SK-N-SH (cell line): ENCODE measurements around the gene MRPS35. TPM values are rescaled to one million over a fixed set of nuclear protein-coding genes. Genes with fewer than 3 reads are reported as not detected.
A peak's percentile ranks its signal among the peaks of the same experiment; 100 is the strongest.

Experiments used
- CTCF ChIA-PET: fragments of 300-600, 350-600 bp; formaldehyde crosslinking; extraction: SDS; loops from one replicate; lab custom pipeline; 2021; lab: Yijun Ruan, JAX
- POLR2A ChIA-PET: fragments of 350-600 bp; sonication (Branson Sonifier 250); formaldehyde crosslinking; extraction: SDS; loops from one replicate; lab custom pipeline; 2020; ENCODE audit warnings: antibody characterized with exemption, inconsistent platforms; lab: Yijun Ruan, JAX
- DNase-seq: peaks from one replicate; pipeline ENCODE4 v3.0.0; 2012
- H2AFZ ChIP-seq: fragments of 200-600 bp; sonication (generic); 2 replicates; pipeline ENCODE4 v1.8.1; 2016; ENCODE audit warnings: antibody characterized with exemption, mild to moderate bottlenecking, low read depth
- H3F3A ChIP-seq: fragments of 200-600 bp; sonication (generic); replicated peaks from 2 replicates; pipeline ENCODE3; 2016; ENCODE audit warnings: antibody characterized with exemption, mild to moderate bottlenecking; ENCODE audit not compliant: insufficient read depth
- H3K27ac ChIP-seq, 2 experiments: fragments of 200-500 bp in 1 of 2; fragments of 200-600 bp in 1 of 2; sonication (Bioruptor generic) in 1 of 2; sonication (generic), shearing (Covaris generic) in 1 of 2; 2 replicates each; pipeline versions ENCODE4 v1.5.1 to v1.6.1; 2014 to 2016; ENCODE audit warnings: low read depth in 2 of 2, inconsistent platforms in 1 of 2, low read length in 1 of 2, mild to moderate bottlenecking in 1 of 2, mixed read lengths in 1 of 2
- H3K27me3 ChIP-seq: fragments of 200-600 bp; sonication (generic), shearing (Covaris generic); 2 replicates; pipeline ENCODE4 v1.6.1; 2016; ENCODE audit warnings: mixed run types; ENCODE audit not compliant: insufficient read depth
- H3K36me3 ChIP-seq, 2 experiments: fragments of 200-500 bp in 1 of 2; fragments of 200-600 bp in 1 of 2; sonication (Bioruptor generic) in 1 of 2; sonication (generic) in 1 of 2; replicated peaks in 1 of 2; 2 replicates each; pipeline versions ENCODE3 to v1.5.1; 2014 to 2016; ENCODE audit warnings: low read length in 1 of 2, mild to moderate bottlenecking in 1 of 2; ENCODE audit not compliant: insufficient read depth in 2 of 2, control insufficient read depth in 1 of 2
- H3K4me1 ChIP-seq, 2 experiments: fragments of 200-500 bp in 1 of 2; fragments of 200-600 bp in 1 of 2; sonication (Bioruptor generic) in 1 of 2; sonication (generic), shearing (Covaris generic) in 1 of 2; 2 replicates each; pipeline versions ENCODE4 v1.5.1 to v1.6.1; 2014 to 2016; ENCODE audit warnings: low read depth in 1 of 2, low read length in 1 of 2, mixed run types in 1 of 2; ENCODE audit not compliant: insufficient read depth in 2 of 2, control insufficient read depth in 1 of 2
- H3K4me2 ChIP-seq: fragments of 200-600 bp; sonication (generic), shearing (Covaris generic); 2 replicates; pipeline ENCODE4 v1.6.1; 2017; ENCODE audit warnings: mixed run types
- H3K4me3 ChIP-seq, 2 experiments: fragments of 200-500 bp in 1 of 2; fragments of 200-600 bp in 1 of 2; sonication (Bioruptor generic) in 1 of 2; sonication (generic), shearing (Covaris generic) in 1 of 2; 2 replicates each; pipeline versions ENCODE4 v1.5.1 to v1.8.1; 2014 to 2016; ENCODE audit warnings: low read depth in 2 of 2, inconsistent platforms in 1 of 2, low read length in 1 of 2, mild to moderate bottlenecking in 1 of 2, mixed read lengths in 1 of 2, moderate library complexity in 1 of 2
- H3K79me2 ChIP-seq: fragments of 200-600 bp; sonication (generic); 2 replicates; pipeline ENCODE4 v1.8.1; 2017; ENCODE audit warnings: mild to moderate bottlenecking; ENCODE audit not compliant: insufficient read depth
- H3K9ac ChIP-seq: fragments of 200-600 bp; sonication (generic); 2 replicates; pipeline ENCODE4 v1.6.1; 2017; ENCODE audit warnings: mixed run types
- H3K9me2 ChIP-seq: fragments of 200-600 bp; sonication (generic); 2 replicates; pipeline ENCODE4 v1.6.1; 2017; ENCODE audit warnings: mixed run types
- H3K9me3 ChIP-seq: fragments of 200-600 bp; sonication (generic); 2 replicates; pipeline ENCODE4 v1.6.1; 2017; ENCODE audit warnings: mixed run types, mild to moderate bottlenecking, moderate library complexity
- H4K20me1 ChIP-seq: fragments of 200-600 bp; sonication (generic); 2 replicates; pipeline ENCODE4 v1.6.1; 2017; ENCODE audit warnings: mild to moderate bottlenecking, mixed run types; ENCODE audit not compliant: insufficient read depth
- CHD2 ChIP-seq: fragments of 150-350 bp; IDR thresholded peaks from 2 replicates; pipeline ENCODE4 v1.6.1; 2018; ENCODE audit warnings: low read length; ENCODE audit not compliant: partially characterized antibody
- CTCF ChIP-seq: fragments of 200-600 bp; sonication (generic); IDR thresholded peaks from 2 replicates; pipeline ENCODE4 v1.6.1; 2017; ENCODE audit warnings: antibody characterized with exemption, mild to moderate bottlenecking, moderate library complexity
- FOSL2 ChIP-seq: IDR thresholded peaks from 2 replicates; pipeline ENCODE4 v1.4.0; 2012; ENCODE audit warnings: low read depth, mild to moderate bottlenecking, moderate library complexity, borderline replicate concordance
- GABPA ChIP-seq: IDR thresholded peaks from 2 replicates; pipeline ENCODE4 v1.4.0; 2012; ENCODE audit warnings: low read depth, mild to moderate bottlenecking
- GATA2 ChIP-seq: sonication (generic); formaldehyde crosslinking; IDR thresholded peaks from 2 replicates; pipeline ENCODE4 v1.5.0; 2020; ENCODE audit warnings: mild to moderate bottlenecking, missing genetic modification reagents
- MAX ChIP-seq: IDR thresholded peaks from 2 replicates; pipeline ENCODE4 v1.4.0; 2012; ENCODE audit warnings: low read depth
- MXI1 ChIP-seq: IDR thresholded peaks from 2 replicates; pipeline ENCODE4 v1.6.1; 2012; ENCODE audit warnings: mild to moderate bottlenecking, low read depth, low read length, improper control_type of control experiment
- NFIC ChIP-seq: IDR thresholded peaks from 2 replicates; pipeline ENCODE4 v1.4.0; 2012; ENCODE audit warnings: borderline replicate concordance
- NRF1 ChIP-seq: IDR thresholded peaks from 2 replicates; pipeline ENCODE4 v1.6.1; 2012; ENCODE audit warnings: low read depth, mild to moderate bottlenecking, low read length
- POLR2AphosphoS5 ChIP-seq: IDR thresholded peaks from 2 replicates; pipeline ENCODE4 v1.6.1; 2012; ENCODE audit warnings: low read depth, low read length
- RCOR1 ChIP-seq: fragments of 150-350 bp; IDR thresholded peaks from 2 replicates; pipeline ENCODE4 v1.6.1; 2017; ENCODE audit warnings: antibody characterized with exemption, low read length
- RXRA ChIP-seq: IDR thresholded peaks from 2 replicates; pipeline ENCODE4 v1.4.0; 2012; ENCODE audit warnings: low read depth, mild to moderate bottlenecking, borderline replicate concordance
- SIN3A ChIP-seq: IDR thresholded peaks from 2 replicates; pipeline ENCODE4 v1.6.1; 2012; ENCODE audit warnings: low read depth, mild to moderate bottlenecking, low read length, moderate library complexity, borderline replicate concordance
- SMC3 ChIP-seq: IDR thresholded peaks from 2 replicates; pipeline ENCODE4 v1.6.1; 2012; ENCODE audit warnings: low read depth, low read length, improper control_type of control experiment
- TAF1 ChIP-seq: IDR thresholded peaks from 2 replicates; pipeline ENCODE4 v1.6.1; 2012; ENCODE audit warnings: low read depth, mild to moderate bottlenecking, low read length, moderate library complexity, borderline replicate concordance
- TCF12 ChIP-seq: IDR thresholded peaks from 2 replicates; pipeline ENCODE4 v1.4.0; 2012
- USF1 ChIP-seq: IDR thresholded peaks from 2 replicates; pipeline ENCODE4 v1.4.0; 2012; ENCODE audit warnings: low read depth, borderline replicate concordance
- USF2 ChIP-seq: fragments of 150-350 bp; IDR thresholded peaks from 2 replicates; pipeline ENCODE4 v1.6.1; 2017; ENCODE audit warnings: antibody characterized with exemption, low read length, low read depth, borderline replicate concordance
- YY1 ChIP-seq: IDR thresholded peaks from 2 replicates; pipeline ENCODE4 v1.4.0; 2012; ENCODE audit warnings: low read depth, mild to moderate bottlenecking
- WGBS: methylation state at CpG from one replicate; pipeline ENCODE4 v1.1.6; 2017; ENCODE audit warnings: low lambda C conversion rate; 5-methylcytosine and 5-hydroxymethylcytosine counted together
- polyA plus RNA-seq, 3 experiments: library from polyadenylated mRNA; depleted of rRNA; stranded (reverse); fragments of >200 nt; gene quantifications; 2 replicates each; pipeline ENCODE4 v1.2.3, GENCODE V29; 2012

Gene MRPS35
- polyA plus RNA-seq, 1 of the 3 experiments (the other 2 are of a cell fraction), result 32.4 TPM

GRCh38 chr12:27779920-27780611 lies 69.4 kb downstream of the MRPS35 start, which contains the start of the genes KLHL42 and MANSC4 (continued):
- TF ChIP-seq YY1 (peak; percentile 67), NRF1 (0 out of 2 replicates have a peak, but pooled peaks have one; percentile 13), MXI1 (no peak), SIN3A (peak; percentile 35; the same call in 1 of the 2 replicates), RXRA (no peak), GATA2 (CRISPR knock-in tag) (no peak), FOSL2 (no peak), TAF1 (peak; percentile 42; the same call in 1 of the 2 replicates), USF1 (no peak), SMC3 (no peak)

GRCh38 chr12:27780612-27781408 lies 70.2 kb downstream of the MRPS35 start:
- peak overlapping the region; percentile 79 to 85 for H3K4me3 ChIP-seq

More at GRCh38 chr12:27780612-27781408, 70.2 kb downstream of the MRPS35 start:
- Histone ChIP-seq H3K36me3 (peaks cover 8 to 14% of the 10 kb centered on the region in 2 experiments), H3F3A (peaks cover 24% of the 10 kb centered on the region), H3K4me1 (peaks cover 16 to 22% of the 10 kb centered on the region in 2 experiments), H4K20me1 (no peaks in the 10 kb centered on the region), H3K4me2 (peak overlapping the region; percentile 92), H2AFZ (peak overlapping the region; percentile 91; the same call in 1 of the 2 replicates), H3K27ac (peak overlapping the region; percentile 79 to 97), H3K9me2 (no peaks in the 10 kb centered on the region), H3K27me3 (no peaks in the 10 kb centered on the region), H3K9me3 (no peaks in the 10 kb centered on the region), H3K79me2 (peaks cover 57% of the 10 kb centered on the region), H3K9ac (peak overlapping the region; percentile 88)
- ChIA-PET POLR2A (interaction anchor here (0.7 to 1.9 kb wide), 6 partner anchors 15 to 1436 kb away, joined by 3 to 11 read pairs (median 4); no protein-coding TSS in a partner anchor), CTCF (interaction anchor here (1.1 to 2.1 kb wide), 5 partner anchors 11 to 160 kb away, joined by 3 to 10 read pairs (median 4); no protein-coding TSS in a partner anchor)
- peak; percentile 70 for DNase-seq
- WGBS, result 13% methylated on average over 22 of the region's 27 CpGs
- TF ChIP-seq USF2, result no peak
- TF ChIP-seq NRF1, result no peak
- TF ChIP-seq NFIC, result no peak
- TF ChIP-seq MAX, result no peak
- no peak for TF ChIP-seq CTCF
- TF ChIP-seq GABPA, result no peak
- TF ChIP-seq CHD2, result no peak
- TF ChIP-seq RCOR1, result no peak
- TF ChIP-seq USF1, result no peak
- no peak for TF ChIP-seq GATA2 (CRISPR knock-in tag)
- TF ChIP-seq TCF12, result no peak
- no peak for TF ChIP-seq POLR2AphosphoS5
- no peak; the same call in 1 of the 2 replicates for TF ChIP-seq MXI1
- no peak for TF ChIP-seq YY1
- TF ChIP-seq FOSL2, result no peak
